ENCODE measurements around the gene RHOF. TPM values are rescaled to one million over a fixed set of nuclear protein-coding genes. Genes with fewer than 3 reads are reported as not detected.

RHOF gene
- total RNA-seq, 6 experiments from 2014 or later = 3.7 to 16.2 (median 5.0) TPM

DNA sequence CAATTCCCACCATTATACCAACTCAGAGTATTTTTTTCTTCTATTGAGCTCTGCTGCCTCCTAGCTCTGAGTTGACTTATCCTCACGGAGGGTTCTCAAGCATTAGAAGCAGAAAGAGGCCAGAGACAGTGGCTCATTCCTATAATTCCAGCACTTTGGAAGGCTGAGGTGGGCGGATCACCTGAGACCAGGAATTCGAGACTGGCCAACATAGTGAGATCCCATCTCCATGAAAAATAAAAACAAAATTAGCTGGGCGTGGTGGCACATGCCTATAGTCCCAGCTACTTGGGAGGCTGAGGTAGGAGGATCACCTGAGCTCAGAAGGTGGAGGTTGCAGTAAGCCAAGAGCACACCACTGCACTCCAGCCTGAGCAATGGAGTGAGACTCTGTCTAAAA lies 44.2 kb upstream of the RHOF start:
- intact Hi-C loops (cut with DNase I) = no loop called here
- peaks cover 0 to 40% (median 8%) of the 10 kb centered on the region in 4 donors for H3K36me3 ChIP-seq
- DNase-seq = no peak
- H3K27me3 ChIP-seq = no peaks in the 10 kb centered on the region
- no peak overlapping the region for H3K4me3 ChIP-seq
- WGBS (ENCODE audit: insufficient coverage, low coverage, low lambda C conversion rate, missing lambda C conversion rate) = 67% methylated on average over 4 of the region's 4 CpGs
- no peak for TF ChIP-seq POLR2A (IDR thresholded peaks at IDR 0.05)
- TF ChIP-seq, protein P1, sequence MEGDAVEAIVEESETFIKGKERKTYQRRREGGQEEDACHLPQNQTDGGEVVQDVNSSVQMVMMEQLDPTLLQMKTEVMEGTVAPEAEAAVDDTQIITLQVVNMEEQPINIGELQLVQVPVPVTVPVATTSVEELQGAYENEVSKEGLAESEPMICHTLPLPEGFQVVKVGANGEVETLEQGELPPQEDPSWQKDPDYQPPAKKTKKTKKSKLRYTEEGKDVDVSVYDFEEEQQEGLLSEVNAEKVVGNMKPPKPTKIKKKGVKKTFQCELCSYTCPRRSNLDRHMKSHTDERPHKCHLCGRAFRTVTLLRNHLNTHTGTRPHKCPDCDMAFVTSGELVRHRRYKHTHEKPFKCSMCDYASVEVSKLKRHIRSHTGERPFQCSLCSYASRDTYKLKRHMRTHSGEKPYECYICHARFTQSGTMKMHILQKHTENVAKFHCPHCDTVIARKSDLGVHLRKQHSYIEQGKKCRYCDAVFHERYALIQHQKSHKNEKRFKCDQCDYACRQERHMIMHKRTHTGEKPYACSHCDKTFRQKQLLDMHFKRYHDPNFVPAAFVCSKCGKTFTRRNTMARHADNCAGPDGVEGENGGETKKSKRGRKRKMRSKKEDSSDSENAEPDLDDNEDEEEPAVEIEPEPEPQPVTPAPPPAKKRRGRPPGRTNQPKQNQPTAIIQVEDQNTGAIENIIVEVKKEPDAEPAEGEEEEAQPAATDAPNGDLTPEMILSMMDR (IDR thresholded peaks at IDR 0.05) = no peak
- no peak overlapping the region for H3K27ac ChIP-seq
- no peaks in the 10 kb centered on the region for H3K9me3 ChIP-seq
- ATAC-seq = no peak
- no peaks in the 10 kb centered on the region for H3K4me1 ChIP-seq

DNA sequence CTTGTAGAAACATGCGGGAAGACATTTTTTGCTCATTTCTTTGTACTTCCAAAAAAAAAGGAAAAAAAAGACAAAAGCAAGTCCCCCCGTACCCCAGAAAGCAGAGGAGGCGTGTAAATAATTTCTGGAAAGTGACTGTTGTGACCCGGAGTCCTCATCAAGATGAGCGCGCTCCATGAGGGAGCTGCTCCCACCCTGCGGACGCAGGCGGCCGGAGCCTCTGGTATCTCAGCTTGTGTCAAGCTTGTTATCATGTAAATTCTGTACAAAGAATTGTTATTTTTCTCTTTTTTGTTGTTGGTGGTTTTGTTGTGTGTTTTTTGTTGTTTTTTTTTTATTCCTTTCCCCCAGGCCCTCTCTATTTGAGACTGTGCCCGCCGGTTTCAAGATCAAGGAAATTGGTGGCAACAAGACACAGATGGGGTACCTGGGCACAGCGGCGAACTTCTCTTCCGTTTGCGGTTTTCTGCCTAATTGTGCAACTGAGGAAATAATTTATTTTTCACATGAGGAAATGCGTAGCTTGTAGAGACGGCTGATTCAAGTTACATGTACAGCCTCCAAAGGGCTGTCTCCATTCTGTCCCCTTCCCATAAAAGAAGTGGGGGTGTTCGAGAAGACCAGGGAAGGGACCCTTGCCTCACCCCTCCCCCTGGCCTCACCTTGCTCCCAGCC lies 38.2 kb upstream of the RHOF start:
- intact Hi-C loops (cut with DNase I) = no loop called here
- H3K9me3 ChIP-seq = no peaks in the 10 kb centered on the region
- no peak overlapping the region for H3K4me3 ChIP-seq
- TF ChIP-seq, protein P1 (IDR thresholded peaks at IDR 0.05) = no peak
- no peak for TF ChIP-seq POLR2A (IDR thresholded peaks at IDR 0.05)
- 90% methylated on average over 18 of the region's 19 CpGs for WGBS (ENCODE audit: insufficient coverage, low coverage, low lambda C conversion rate, missing lambda C conversion rate)
- H3K4me1 ChIP-seq = no peaks in the 10 kb centered on the region
- no peak overlapping the region for H3K27ac ChIP-seq
- H3K36me3 ChIP-seq = peaks cover 0 to 50% (median 21%) of the 10 kb centered on the region in 4 donors
- no peaks in the 10 kb centered on the region for H3K27me3 ChIP-seq
- ATAC-seq (no peak), DNase-seq (no peak)

DNA sequence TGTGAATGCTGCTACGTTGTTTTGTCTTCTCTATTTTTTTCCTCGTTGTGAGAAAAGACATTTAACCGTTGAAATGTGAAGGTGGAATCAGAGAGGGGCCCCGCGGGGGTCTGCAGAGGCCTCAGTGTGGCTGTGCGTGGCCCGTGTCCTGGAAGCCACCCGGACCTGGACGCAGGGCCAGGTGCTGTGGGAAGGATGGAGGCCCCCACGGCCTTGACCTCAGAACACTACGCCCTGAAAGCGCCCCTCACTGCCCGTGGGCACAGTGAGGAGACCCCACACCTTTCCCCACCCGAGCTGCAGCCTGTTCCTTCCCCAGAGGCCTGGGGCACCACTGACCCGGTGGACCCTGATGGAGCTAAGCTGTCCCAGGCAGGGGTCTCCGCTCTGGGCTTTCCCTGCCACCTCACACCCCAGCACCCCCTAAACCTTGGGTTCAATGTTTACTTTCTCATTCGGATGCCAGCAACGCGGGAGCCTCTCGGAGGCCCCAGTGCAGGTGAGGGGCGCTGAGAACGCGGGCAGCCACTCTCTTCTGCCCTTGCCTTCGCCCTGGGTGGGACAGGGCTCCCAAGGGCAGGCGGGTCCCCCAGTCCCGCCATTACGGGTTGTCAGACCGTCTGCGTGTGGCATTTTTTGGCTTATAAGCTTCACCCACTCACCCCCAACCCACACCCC lies 37.2 kb upstream of the RHOF start:
- H3K4me3 ChIP-seq = no peak overlapping the region
- no peak for DNase-seq
- H3K27ac ChIP-seq = no peak overlapping the region
- peaks cover 0 to 54% (median 21%) of the 10 kb centered on the region in 4 donors for H3K36me3 ChIP-seq
- intact Hi-C loops (cut with DNase I) = no loop called here
- peak in 1 of 4 donors; percentile 5 for ATAC-seq
- H3K9me3 ChIP-seq = no peaks in the 10 kb centered on the region
- no peaks in the 10 kb centered on the region for H3K27me3 ChIP-seq
- no peaks in the 10 kb centered on the region for H3K4me1 ChIP-seq
- TF ChIP-seq, protein P1 (IDR thresholded peaks at IDR 0.05) = no peak
- no peak for TF ChIP-seq POLR2A (IDR thresholded peaks at IDR 0.05)
- WGBS (ENCODE audit: insufficient coverage, low coverage, low lambda C conversion rate, missing lambda C conversion rate) = 86% methylated on average over 14 of the region's 29 CpGs

DNA sequence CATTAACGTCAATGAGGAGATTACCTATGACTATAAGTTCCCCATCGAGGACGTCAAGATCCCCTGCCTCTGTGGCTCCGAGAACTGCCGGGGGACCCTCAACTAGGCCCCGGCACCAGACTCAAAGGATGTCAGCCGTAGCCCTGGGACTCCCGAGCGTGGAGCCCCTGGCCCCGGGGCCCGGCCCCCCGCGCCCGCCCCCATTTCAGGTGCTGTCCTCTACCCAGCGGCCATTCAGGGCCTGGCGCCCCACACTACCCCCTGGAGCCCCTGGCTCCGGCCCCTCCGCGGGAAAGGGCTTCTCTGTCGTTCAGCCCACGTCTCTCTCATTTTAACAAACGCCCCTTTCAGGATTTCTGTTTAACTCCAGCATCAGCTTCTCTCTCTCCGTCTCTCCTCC lies 36.6 kb upstream of the RHOF start:
- Histone ChIP-seq H3K9me3 (no peaks in the 10 kb centered on the region), H3K4me1 (no peaks in the 10 kb centered on the region), H3K27me3 (no peaks in the 10 kb centered on the region), H3K27ac (no peak overlapping the region), H3K36me3 (peaks cover 0 to 54% (median 21%) of the 10 kb centered on the region in 4 donors), H3K4me3 (no peak overlapping the region)
- TF ChIP-seq POLR2A (IDR thresholded peaks at IDR 0.05) = no peak
- TF ChIP-seq, protein P1 (IDR thresholded peaks at IDR 0.05) = no peak
- ATAC-seq (no peak), DNase-seq (no peak)
- WGBS (ENCODE audit: insufficient coverage, low coverage, low lambda C conversion rate, missing lambda C conversion rate) = 94% methylated on average over 4 of the region's 23 CpGs
- intact Hi-C loops (cut with DNase I) = no loop called here
